Astrocyte (in vitro differentiated cells and primary cell): ENCODE data around the gene ACTRT2.

Experiments
- EZH2 ChIP-seq: IDR thresholded peaks from 2 replicates; pipeline ENCODE4 v1.6.1; 2012; ENCODE audit warnings: mild to moderate bottlenecking, low read length, inconsistent platforms; ENCODE audit not compliant: insufficient read depth
- TF ChIP-seq, protein P1 (sequence below): IDR thresholded peaks from 2 replicates; pipeline ENCODE4 v1.5.1; 2011; ENCODE audit warnings: low read depth, mild to moderate bottlenecking, inconsistent platforms, low read length, moderate library complexity; ENCODE audit not compliant: insufficient read depth

DNA sequence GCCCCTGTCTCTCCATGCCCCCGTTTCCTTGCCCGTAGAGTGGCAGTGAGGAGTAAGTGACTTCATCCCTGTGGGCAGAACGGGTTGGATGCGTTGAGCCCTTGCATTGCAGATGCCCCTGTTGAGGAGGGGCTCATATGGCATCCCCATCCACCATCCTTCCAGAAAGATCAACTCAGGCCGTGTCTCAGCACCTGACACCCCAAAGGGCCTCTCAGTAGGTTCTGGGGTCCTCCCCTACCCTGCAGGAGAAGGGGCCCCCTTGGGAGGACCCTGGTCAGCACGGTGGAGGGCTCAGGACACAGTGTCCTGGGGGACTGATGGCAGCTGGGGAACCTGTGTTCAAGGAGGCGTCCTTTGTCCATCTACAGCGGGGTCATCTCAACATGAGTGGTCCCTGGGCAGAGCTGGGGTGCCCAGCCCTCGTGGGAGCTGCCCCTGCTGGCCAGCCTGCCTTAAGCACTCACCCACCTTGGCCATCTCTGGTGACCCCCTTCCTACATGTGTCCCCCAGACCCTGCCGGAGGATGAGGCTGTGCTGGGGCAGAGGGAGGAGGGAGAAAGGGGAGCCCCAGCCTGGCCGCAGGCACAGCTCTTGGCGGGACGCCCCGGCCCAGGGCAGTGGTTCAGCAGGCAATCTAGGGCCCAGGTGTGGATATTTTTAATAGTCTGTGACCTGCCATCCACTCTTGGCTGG, 48.2 kb upstream of the ACTRT2 start:
- TF ChIP-seq, protein P1, sequence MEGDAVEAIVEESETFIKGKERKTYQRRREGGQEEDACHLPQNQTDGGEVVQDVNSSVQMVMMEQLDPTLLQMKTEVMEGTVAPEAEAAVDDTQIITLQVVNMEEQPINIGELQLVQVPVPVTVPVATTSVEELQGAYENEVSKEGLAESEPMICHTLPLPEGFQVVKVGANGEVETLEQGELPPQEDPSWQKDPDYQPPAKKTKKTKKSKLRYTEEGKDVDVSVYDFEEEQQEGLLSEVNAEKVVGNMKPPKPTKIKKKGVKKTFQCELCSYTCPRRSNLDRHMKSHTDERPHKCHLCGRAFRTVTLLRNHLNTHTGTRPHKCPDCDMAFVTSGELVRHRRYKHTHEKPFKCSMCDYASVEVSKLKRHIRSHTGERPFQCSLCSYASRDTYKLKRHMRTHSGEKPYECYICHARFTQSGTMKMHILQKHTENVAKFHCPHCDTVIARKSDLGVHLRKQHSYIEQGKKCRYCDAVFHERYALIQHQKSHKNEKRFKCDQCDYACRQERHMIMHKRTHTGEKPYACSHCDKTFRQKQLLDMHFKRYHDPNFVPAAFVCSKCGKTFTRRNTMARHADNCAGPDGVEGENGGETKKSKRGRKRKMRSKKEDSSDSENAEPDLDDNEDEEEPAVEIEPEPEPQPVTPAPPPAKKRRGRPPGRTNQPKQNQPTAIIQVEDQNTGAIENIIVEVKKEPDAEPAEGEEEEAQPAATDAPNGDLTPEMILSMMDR = no peak
- TF ChIP-seq EZH2 = no peak
